IMR-90 (cell line): ENCODE results near the gene SASS6.

Experiments used
- BHLHE40 ChIP-seq: fragments of 150-350 bp; IDR thresholded peaks from 2 replicates; pipeline ENCODE4 v1.6.1; 2016; ENCODE audit warnings: mild to moderate bottlenecking, low read depth, low read length
- CHD1 ChIP-seq: IDR thresholded peaks from 2 replicates; pipeline ENCODE4 v1.6.1; 2012; ENCODE audit warnings: low read depth, low read length, improper control_type of control experiment
- CTCF ChIP-seq: conservative IDR thresholded peaks from 2 replicates; pipeline ENCODE4 v1.5.1; 2012; ENCODE audit warnings: mild to moderate bottlenecking, low read depth, low read length, improper control_type of control experiment
- ELK1 ChIP-seq: fragments of 150-350 bp; IDR thresholded peaks from 2 replicates; pipeline ENCODE4 v1.6.1; 2016; ENCODE audit warnings: low read depth, mild to moderate bottlenecking, low read length, moderate library complexity, borderline replicate concordance
- MXI1 ChIP-seq: IDR thresholded peaks from 2 replicates; pipeline ENCODE4 v1.6.1; 2012; ENCODE audit warnings: low read depth, mild to moderate bottlenecking, low read length, moderate library complexity, borderline replicate concordance
- POLR2A ChIP-seq: IDR thresholded peaks from 2 replicates; pipeline ENCODE4 v1.6.1; 2012; ENCODE audit warnings: mild to moderate bottlenecking, low read depth, low read length
- RAD21 ChIP-seq: IDR thresholded peaks from 2 replicates; pipeline ENCODE4 v1.6.1; 2012; ENCODE audit warnings: low read length, improper control_type of control experiment
- RCOR1 ChIP-seq: IDR thresholded peaks from 2 replicates; pipeline ENCODE4 v1.6.1; 2012; ENCODE audit warnings: mild to moderate bottlenecking, low read length, improper control_type of control experiment; ENCODE audit not compliant: insufficient replicate concordance
- RFX5 ChIP-seq: IDR thresholded peaks from 2 replicates; pipeline ENCODE4 v1.8.0; 2012; ENCODE audit warnings: low read depth, mild to moderate bottlenecking, low read length, moderate library complexity
- SMC3 ChIP-seq: fragments of 150-350 bp; IDR thresholded peaks from 2 replicates; pipeline ENCODE4 v1.6.1; 2016; ENCODE audit warnings: low read depth, mild to moderate bottlenecking, antibody characterized with exemption, low read length, moderate library complexity

DNA sequence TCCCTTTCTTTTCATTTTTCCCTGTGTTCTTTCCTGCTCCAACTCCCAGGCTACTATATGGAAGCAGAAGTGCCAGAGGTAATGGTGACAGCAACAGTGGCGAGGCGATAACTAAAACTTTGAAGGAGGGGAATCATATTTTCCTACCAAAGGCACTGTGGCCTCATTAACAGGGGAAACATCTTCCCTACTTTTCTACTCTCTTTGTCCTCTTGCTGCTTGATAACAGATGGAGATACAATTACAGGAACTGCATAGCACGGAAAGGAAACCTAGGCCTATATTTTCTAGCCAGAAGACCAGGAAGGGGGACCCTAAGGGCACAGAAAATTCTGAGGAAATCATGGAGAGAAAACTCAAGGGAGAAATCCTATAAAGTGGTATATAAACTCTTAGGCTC, 42.3 kb downstream of the SASS6 start:
- TF ChIP-seq POLR2A (no peak), BHLHE40 (no peak), CHD1 (no peak), CTCF (no peak), RFX5 (no peak), RAD21 (no peak), ELK1 (no peak), RCOR1 (no peak), MXI1 (no peak), SMC3 (no peak)
